Activated CD4-positive, alpha-beta T cell treated with anti-CD3 and anti-CD28 coated beads, Interleukin-2, amount 10 ng/mL, durations not matched to agents 24 days and 14 days (primary cell): Measurements from ENCODE around the gene PKNOX2. TPM values are rescaled to one million over a fixed set of nuclear protein-coding genes. Genes with fewer than 3 reads are reported as not detected.

ENCODE experiments used
- DNase-seq: peaks from one replicate; pipeline ENCODE4 v3.0.0; 2022
- H3K27ac Mint-ChIP-seq: one replicate; pipeline ENCODE4 v1.8.0; 2022; ENCODE audit warnings: mild to moderate bottlenecking, mixed read lengths
- H3K27me3 Mint-ChIP-seq: one replicate; pipeline ENCODE4 v1.8.0; 2022; ENCODE audit warnings: mixed read lengths
- H3K36me3 Mint-ChIP-seq: one replicate; pipeline ENCODE4 v1.8.0; 2022; ENCODE audit warnings: low read depth, mild to moderate bottlenecking, mixed read lengths
- H3K4me1 Mint-ChIP-seq: one replicate; pipeline ENCODE4 v1.8.0; 2021; ENCODE audit warnings: mixed read lengths
- H3K4me3 Mint-ChIP-seq: one replicate; pipeline ENCODE4 v1.8.0; 2022; ENCODE audit warnings: mild to moderate bottlenecking, moderate library complexity, mixed read lengths
- H3K9me3 Mint-ChIP-seq: one replicate; pipeline ENCODE4 v1.8.0; 2021; ENCODE audit warnings: mixed read lengths
- intact Hi-C: fragments of 100-400 bp; cut with micrococcal nuclease; formaldehyde crosslinking; loops from one replicate; pipeline ENCODE4 v1.15.1; 2023
- total RNA-seq: library from RNA; stranded (reverse); gene quantifications from 2 replicates; pipeline ENCODE4 v1.2.3, GENCODE V29; 2022

PKNOX2 gene
- total RNA-seq, 1 donor from 2014 or later, result not detected

GRCh38 chr11:125171974-125172373 lies 7.4 kb downstream of the PKNOX2 start:
- Mint-ChIP-seq H3K4me3 (no peak overlapping the region), H3K36me3 (no peaks in the 10 kb centered on the region), H3K27me3 (peaks cover 44% of the 10 kb centered on the region), H3K27ac (no peak overlapping the region), H3K9me3 (no peaks in the 10 kb centered on the region), H3K4me1 (no peaks in the 10 kb centered on the region)
- DNase-seq, result no peak
- intact Hi-C loops, result no loop called here

GRCh38 chr11:125173027-125173426 lies 8.5 kb downstream of the PKNOX2 start:
- Mint-ChIP-seq H3K27me3 (peaks cover 38% of the 10 kb centered on the region), H3K4me3 (no peak overlapping the region), H3K9me3 (no peaks in the 10 kb centered on the region), H3K4me1 (no peaks in the 10 kb centered on the region), H3K27ac (no peak overlapping the region), H3K36me3 (no peaks in the 10 kb centered on the region)
- no peak for DNase-seq
- intact Hi-C loops, result no loop called here

DNA sequence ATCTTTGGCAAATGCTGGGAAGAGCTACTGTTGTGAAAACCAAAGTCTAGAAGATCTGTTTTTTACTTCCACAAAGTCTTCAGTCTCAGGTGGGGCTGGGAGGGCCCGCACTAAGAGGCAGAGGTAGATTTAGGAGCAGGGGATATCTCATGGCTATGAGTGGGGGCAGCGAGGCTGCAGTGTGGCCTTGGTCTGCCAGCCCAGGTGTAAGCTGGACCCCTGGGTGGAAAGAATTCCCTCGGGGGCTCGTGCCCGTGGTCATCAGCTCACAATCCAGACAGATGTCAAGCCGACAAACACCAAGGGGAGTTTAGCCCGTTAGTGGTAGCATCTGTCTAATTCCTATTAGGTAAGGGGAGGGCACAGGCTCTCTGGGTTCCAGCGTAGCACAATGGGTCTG lies 9.0 kb downstream of the PKNOX2 start:
- H3K4me1 Mint-ChIP-seq, result no peaks in the 10 kb centered on the region
- H3K9me3 Mint-ChIP-seq, result no peaks in the 10 kb centered on the region
- H3K27ac Mint-ChIP-seq, result no peak overlapping the region
- no peaks in the 10 kb centered on the region for H3K36me3 Mint-ChIP-seq
- H3K27me3 Mint-ChIP-seq, result peaks cover 33% of the 10 kb centered on the region
- no peak for DNase-seq
- H3K4me3 Mint-ChIP-seq, result no peak overlapping the region
- intact Hi-C loops, result no loop called here

DNA sequence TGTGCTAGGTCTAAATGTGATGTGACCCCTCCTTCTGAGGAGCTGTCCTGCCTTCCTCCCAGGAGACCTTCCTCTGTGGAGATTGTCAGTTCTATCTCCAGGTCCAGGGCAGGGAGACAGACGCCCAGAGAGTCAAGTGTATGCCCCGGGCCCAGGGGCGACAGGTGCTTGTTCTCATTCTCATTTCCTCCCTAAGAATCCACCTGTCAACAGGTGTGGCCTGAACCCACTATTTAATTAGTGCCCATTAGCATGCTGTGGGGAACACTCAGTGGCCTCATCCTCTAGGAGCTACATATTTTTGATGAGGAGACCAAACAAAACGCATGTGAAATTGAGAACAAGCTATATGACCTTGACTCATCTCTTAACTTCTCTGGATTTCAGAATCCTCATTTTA lies 9.5 kb downstream of the PKNOX2 start:
- intact Hi-C loops, result no loop called here
- H3K9me3 Mint-ChIP-seq, result no peaks in the 10 kb centered on the region
- H3K36me3 Mint-ChIP-seq, result no peaks in the 10 kb centered on the region
- H3K27ac Mint-ChIP-seq, result no peak overlapping the region
- no peak for DNase-seq
- H3K4me3 Mint-ChIP-seq, result no peak overlapping the region
- H3K27me3 Mint-ChIP-seq, result peaks cover 30% of the 10 kb centered on the region
- H3K4me1 Mint-ChIP-seq, result no peaks in the 10 kb centered on the region

DNA sequence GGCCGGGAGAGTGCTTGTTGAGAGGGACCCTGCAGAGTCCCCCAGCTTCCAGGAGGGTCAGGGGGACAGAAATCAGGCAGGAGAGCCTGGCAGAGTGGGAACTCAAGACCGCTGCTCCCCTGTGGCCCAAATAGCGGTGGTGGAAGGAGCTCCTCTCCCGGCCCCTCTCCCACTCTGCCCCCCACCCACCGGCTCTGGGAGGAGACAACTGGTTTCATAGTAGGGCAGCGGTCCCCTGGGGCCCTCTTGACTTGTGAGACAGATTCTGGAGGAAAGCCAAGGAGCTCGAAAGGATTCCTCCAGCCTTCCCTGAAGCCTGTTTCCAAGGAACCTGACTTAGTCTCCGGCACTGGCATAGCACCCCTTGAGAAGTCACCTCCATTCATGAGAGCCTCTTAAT lies 10.1 kb downstream of the PKNOX2 start:
- no peaks in the 10 kb centered on the region for H3K36me3 Mint-ChIP-seq
- peaks cover 25% of the 10 kb centered on the region for H3K27me3 Mint-ChIP-seq
- intact Hi-C loops, result no loop called here
- no peak overlapping the region for H3K4me3 Mint-ChIP-seq
- H3K27ac Mint-ChIP-seq, result no peak overlapping the region
- H3K4me1 Mint-ChIP-seq, result no peaks in the 10 kb centered on the region
- no peak for DNase-seq
- H3K9me3 Mint-ChIP-seq, result no peaks in the 10 kb centered on the region

- no peak for DNase-seq
- no peaks in the 10 kb centered on the region for H3K36me3 Mint-ChIP-seq
- no peaks in the 10 kb centered on the region for H3K9me3 Mint-ChIP-seq
- no peak overlapping the region for H3K4me3 Mint-ChIP-seq
- H3K27ac Mint-ChIP-seq, result no peak overlapping the region
- H3K4me1 Mint-ChIP-seq, result no peaks in the 10 kb centered on the region
- H3K27me3 Mint-ChIP-seq, result peaks cover 22% of the 10 kb centered on the region
- intact Hi-C loops, result no loop called here
These were observed 10.6 kb downstream of the PKNOX2 start for GRCh38 chr11:125175166-125175565.

DNA sequence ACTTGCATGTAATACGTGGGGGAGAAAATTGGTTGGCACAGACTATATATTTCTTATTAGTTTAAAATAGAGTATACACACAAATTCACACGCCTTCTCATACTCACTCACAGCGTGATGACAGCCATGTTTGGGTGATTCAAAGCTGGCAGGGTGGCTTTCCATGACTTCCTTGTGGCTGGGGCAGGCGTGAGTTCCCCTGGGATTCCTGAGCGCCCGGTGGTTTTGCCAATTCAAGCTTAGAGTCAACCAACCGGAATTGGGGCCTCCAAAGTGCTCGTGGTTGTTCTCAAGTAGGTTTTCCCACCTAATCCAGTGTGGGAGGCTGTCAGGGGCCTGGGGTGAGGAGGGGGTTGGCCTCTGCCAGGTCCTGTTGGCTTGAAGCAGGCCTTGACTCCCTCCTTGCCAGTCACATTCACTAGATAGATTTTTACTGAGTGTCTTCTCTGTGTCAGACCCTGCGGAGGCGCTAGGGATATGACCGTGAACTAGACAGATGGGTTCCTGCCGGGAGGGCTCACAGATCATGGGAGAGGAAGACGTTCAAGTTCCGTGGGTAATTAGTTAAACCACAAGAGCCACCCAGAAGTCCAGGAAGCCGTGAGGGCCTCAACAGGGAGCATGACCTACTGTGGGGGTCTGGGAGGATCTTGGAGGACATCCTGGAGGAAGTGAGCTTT lies 11.5 kb downstream of the PKNOX2 start:
- H3K4me1 Mint-ChIP-seq, result no peaks in the 10 kb centered on the region
- H3K27me3 Mint-ChIP-seq, result peaks cover 20% of the 10 kb centered on the region
- H3K4me3 Mint-ChIP-seq, result no peak overlapping the region
- intact Hi-C loops, result no loop called here
- DNase-seq, result no peak
- no peak overlapping the region for H3K27ac Mint-ChIP-seq
- H3K36me3 Mint-ChIP-seq, result no peaks in the 10 kb centered on the region
- H3K9me3 Mint-ChIP-seq, result no peaks in the 10 kb centered on the region

DNA sequence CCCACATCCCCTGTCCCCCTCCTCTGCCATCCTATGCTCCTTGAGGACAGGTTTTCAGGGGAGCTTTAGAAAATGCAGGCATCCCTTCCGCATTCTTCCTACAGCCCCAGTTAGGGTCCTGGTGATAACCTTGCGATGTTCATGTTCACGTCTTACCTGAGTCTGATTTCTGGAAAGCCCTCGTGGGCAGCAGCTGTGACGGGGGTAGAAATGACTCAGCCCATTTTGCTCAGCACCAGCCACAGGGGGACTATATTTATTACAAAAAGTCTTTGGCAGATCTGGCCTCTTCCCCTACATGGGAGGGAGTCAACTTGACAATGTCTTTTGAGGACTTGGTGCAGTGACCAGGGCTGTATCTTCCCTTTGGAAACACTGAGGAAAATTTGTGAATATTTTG lies 12.3 kb downstream of the PKNOX2 start:
- Mint-ChIP-seq H3K36me3 (no peaks in the 10 kb centered on the region), H3K27me3 (peaks cover 19% of the 10 kb centered on the region), H3K4me3 (no peak overlapping the region), H3K4me1 (no peaks in the 10 kb centered on the region), H3K27ac (no peak overlapping the region), H3K9me3 (no peaks in the 10 kb centered on the region)
- DNase-seq, result no peak
- intact Hi-C loops, result no loop called here

- intact Hi-C loops, result no loop called here
- Mint-ChIP-seq H3K9me3 (no peaks in the 10 kb centered on the region), H3K4me1 (no peaks in the 10 kb centered on the region), H3K36me3 (no peaks in the 10 kb centered on the region), H3K27me3 (peaks cover 19% of the 10 kb centered on the region), H3K27ac (no peak overlapping the region), H3K4me3 (no peak overlapping the region)
- no peak for DNase-seq
These were observed 13.0 kb downstream of the PKNOX2 start for GRCh38 chr11:125177543-125177942.

GRCh38 chr11:125179346-125179745 lies 14.8 kb downstream of the PKNOX2 start:
- intact Hi-C loops, result no loop called here
- H3K9me3 Mint-ChIP-seq, result no peaks in the 10 kb centered on the region
- H3K27me3 Mint-ChIP-seq, result peaks cover 21% of the 10 kb centered on the region
- no peak for DNase-seq
- H3K4me1 Mint-ChIP-seq, result no peaks in the 10 kb centered on the region
- no peak overlapping the region for H3K27ac Mint-ChIP-seq
- no peaks in the 10 kb centered on the region for H3K36me3 Mint-ChIP-seq
- H3K4me3 Mint-ChIP-seq, result no peak overlapping the region

DNA sequence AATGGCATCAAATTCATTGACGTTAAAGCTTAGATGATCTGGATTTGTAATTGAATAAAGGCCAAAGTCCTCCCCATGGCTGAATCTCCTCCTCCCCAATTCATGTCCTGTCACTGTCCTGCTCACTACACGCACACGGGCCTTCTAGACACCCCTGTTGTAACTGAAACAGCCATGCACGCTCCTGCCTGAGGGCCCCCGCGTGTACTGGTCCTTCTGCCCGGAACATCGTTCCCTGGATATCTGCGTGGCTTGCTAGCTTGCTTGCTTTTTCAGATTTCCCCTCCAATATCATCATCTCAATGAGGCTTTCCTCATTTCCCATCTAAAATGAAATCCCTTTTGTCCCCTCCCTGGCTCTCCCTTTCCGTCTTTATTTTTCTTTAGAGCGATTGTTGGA lies 15.3 kb downstream of the PKNOX2 start:
- H3K4me1 Mint-ChIP-seq, result no peaks in the 10 kb centered on the region
- H3K27me3 Mint-ChIP-seq, result peaks cover 20% of the 10 kb centered on the region
- H3K4me3 Mint-ChIP-seq, result no peak overlapping the region
- intact Hi-C loops, result no loop called here
- H3K36me3 Mint-ChIP-seq, result no peaks in the 10 kb centered on the region
- DNase-seq, result no peak
- no peaks in the 10 kb centered on the region for H3K9me3 Mint-ChIP-seq
- no peak overlapping the region for H3K27ac Mint-ChIP-seq

DNA sequence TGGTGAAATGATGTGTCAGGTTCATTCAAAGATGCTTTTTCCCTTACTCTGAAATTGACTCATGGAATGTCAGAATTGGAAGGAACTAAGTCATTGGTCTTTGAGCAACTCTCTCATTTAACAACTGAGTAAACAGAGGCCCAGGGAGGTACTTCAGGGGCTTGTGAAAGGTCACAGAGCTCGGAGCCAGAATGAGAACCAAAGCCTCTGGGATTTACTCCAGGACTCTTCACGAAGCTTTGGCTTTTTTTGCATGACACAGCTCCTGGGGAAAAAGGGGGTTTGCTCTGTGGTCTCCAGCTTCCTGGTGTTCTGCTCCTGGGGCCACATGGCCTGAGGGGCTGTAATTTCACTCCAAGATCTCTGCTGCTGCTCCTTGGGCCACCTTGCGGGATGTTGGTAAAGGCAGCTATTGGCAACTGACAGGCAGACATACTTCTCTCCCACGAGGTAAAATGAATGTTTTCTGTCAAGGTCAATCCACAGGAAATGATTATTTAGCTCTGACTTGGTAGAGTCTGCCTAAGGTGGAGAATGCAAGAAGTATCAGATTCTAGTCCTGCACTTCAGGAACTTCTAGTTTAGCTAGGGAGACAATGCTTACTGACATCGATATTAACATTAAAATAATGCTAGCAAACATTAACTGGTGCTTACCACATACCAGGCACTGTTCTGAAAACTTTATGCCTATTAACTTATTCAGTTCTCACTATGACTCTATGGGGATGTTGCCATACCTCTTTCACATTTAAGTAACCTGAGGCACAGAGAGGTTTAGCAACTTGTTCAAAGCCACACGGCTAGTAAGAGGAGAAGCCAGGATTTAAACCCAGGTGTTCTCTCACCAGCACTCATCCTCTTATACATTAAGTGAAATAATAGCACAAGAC lies 16.1 kb downstream of the PKNOX2 start:
- H3K36me3 Mint-ChIP-seq, result no peaks in the 10 kb centered on the region
- no peak for DNase-seq
- no peaks in the 10 kb centered on the region for H3K9me3 Mint-ChIP-seq
- H3K4me3 Mint-ChIP-seq, result no peak overlapping the region
- peaks cover 16% of the 10 kb centered on the region for H3K27me3 Mint-ChIP-seq
- H3K4me1 Mint-ChIP-seq, result no peaks in the 10 kb centered on the region
- H3K27ac Mint-ChIP-seq, result no peak overlapping the region
- intact Hi-C loops, result no loop called here

DNA sequence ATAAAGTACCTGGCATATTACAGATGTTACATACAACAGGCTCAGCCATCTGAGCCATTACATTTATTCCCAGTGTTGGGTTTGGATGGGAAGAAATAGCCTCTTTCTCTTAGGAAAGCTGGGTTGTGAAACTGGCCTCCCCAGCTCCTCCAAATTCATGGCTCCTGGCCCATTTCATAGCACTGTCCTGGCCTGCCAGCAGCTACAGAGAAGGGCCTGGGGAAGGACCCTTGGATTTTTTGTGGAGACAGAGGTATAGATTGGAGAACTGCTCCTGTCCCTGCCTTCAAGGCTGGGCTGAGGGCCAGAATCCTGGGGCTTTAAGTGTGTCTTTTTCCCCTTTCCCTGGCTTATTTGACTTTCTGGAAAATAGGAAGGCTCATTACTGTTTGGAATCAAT lies 18.0 kb downstream of the PKNOX2 start:
- Mint-ChIP-seq H3K27me3 (peaks cover 13% of the 10 kb centered on the region), H3K4me3 (no peak overlapping the region), H3K9me3 (no peaks in the 10 kb centered on the region), H3K4me1 (no peaks in the 10 kb centered on the region), H3K36me3 (no peaks in the 10 kb centered on the region), H3K27ac (no peak overlapping the region)
- intact Hi-C loops, result no loop called here
- DNase-seq, result no peak

DNA sequence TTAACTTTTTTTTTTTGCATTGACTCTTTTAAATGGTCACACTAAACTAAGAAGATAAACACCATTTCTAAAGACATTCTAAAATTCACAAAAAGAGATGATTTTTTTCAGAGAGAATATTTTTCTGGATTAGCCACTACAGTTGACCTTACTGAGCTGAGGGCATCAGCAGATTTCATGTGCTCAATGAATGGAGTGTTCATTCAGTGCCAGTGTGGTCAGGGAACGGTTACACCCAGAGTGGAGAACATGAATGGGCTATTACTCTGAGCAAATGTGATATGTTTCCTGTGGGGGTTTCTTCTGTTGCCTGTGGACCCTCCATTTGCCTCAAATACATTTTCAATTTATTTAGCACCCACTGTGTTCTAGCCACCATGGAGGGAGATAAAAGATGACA lies 19.1 kb downstream of the PKNOX2 start:
- Mint-ChIP-seq H3K36me3 (no peaks in the 10 kb centered on the region), H3K9me3 (no peaks in the 10 kb centered on the region), H3K4me1 (no peaks in the 10 kb centered on the region), H3K27me3 (peaks cover 21% of the 10 kb centered on the region), H3K27ac (no peak overlapping the region), H3K4me3 (no peak overlapping the region)
- intact Hi-C loops, result no loop called here
- DNase-seq, result no peak
